DOHH2 (cell line): ENCODE data around the gene DCDC2C.

Source experiments
- CTCF ChIP-seq: fragments of 200-600 bp; sonication (generic); IDR thresholded peaks from one replicate; pipeline ENCODE4 v1.5.1; 2014; ENCODE audit warnings: antibody characterized with exemption, mild to moderate bottlenecking, low read depth, low read length; ENCODE audit not compliant: poor library complexity, severe bottlenecking
- EZH2phosphoT487 ChIP-seq: fragments of 200-600 bp; sonication (generic); IDR thresholded peaks from 2 replicates; pipeline ENCODE4 v1.6.1; 2017; ENCODE audit warnings: borderline replicate concordance, mild to moderate bottlenecking, antibody characterized with exemption, low read length, moderate library complexity, mixed read lengths

GRCh38 chr2:3805201-3805939 is 102.0 kb downstream of the DCDC2C start:
- peak; percentile 25 for TF ChIP-seq CTCF
- no peak for TF ChIP-seq EZH2phosphoT487
